ENCODE results near the gene FOXO1.

FOXO1 gene

GRCh38 chr13:40559915-40560314 is 106.5 kb downstream of the FOXO1 start:
- TF ChIP-seq, protein P1, sequence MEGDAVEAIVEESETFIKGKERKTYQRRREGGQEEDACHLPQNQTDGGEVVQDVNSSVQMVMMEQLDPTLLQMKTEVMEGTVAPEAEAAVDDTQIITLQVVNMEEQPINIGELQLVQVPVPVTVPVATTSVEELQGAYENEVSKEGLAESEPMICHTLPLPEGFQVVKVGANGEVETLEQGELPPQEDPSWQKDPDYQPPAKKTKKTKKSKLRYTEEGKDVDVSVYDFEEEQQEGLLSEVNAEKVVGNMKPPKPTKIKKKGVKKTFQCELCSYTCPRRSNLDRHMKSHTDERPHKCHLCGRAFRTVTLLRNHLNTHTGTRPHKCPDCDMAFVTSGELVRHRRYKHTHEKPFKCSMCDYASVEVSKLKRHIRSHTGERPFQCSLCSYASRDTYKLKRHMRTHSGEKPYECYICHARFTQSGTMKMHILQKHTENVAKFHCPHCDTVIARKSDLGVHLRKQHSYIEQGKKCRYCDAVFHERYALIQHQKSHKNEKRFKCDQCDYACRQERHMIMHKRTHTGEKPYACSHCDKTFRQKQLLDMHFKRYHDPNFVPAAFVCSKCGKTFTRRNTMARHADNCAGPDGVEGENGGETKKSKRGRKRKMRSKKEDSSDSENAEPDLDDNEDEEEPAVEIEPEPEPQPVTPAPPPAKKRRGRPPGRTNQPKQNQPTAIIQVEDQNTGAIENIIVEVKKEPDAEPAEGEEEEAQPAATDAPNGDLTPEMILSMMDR (IDR thresholded peaks at IDR 0.05; ENCODE audit: insufficient read depth, low read length, poor library complexity, severe bottlenecking): no peak
- DNase-seq (ENCODE audit: extremely low read depth, insufficient read length): no peak
- Histone ChIP-seq H3K36me3 (ENCODE audit: control insufficient read depth, insufficient read depth, low read length) (peaks cover 4% of the 10 kb centered on the region; the same call in 1 of the 2 replicates), H3K27me3 (replicated peaks; ENCODE audit: control insufficient read depth, insufficient read depth, low read length) (no peaks in the 10 kb centered on the region), H3K4me3 (replicated peaks; ENCODE audit: low read depth, low read length) (no peak overlapping the region)

- TF ChIP-seq, protein P1 (IDR thresholded peaks at IDR 0.05; ENCODE audit: insufficient read depth, low read length, poor library complexity, severe bottlenecking): no peak
- Histone ChIP-seq H3K36me3 (ENCODE audit: control insufficient read depth, insufficient read depth, low read length) (peaks cover 4% of the 10 kb centered on the region; the same call in 1 of the 2 replicates), H3K4me3 (replicated peaks; ENCODE audit: low read depth, low read length) (no peak overlapping the region), H3K27me3 (replicated peaks; ENCODE audit: control insufficient read depth, insufficient read depth, low read length) (no peaks in the 10 kb centered on the region)
- no peak for DNase-seq (ENCODE audit: extremely low read depth, insufficient read length)
These were observed 107.8 kb downstream of the FOXO1 start for GRCh38 chr13:40558656-40559055.

- no peaks in the 10 kb centered on the region for H3K27me3 ChIP-seq (replicated peaks; ENCODE audit: control insufficient read depth, insufficient read depth, low read length)
- H3K36me3 ChIP-seq (ENCODE audit: control insufficient read depth, insufficient read depth, low read length): peaks cover 4% of the 10 kb centered on the region; the same call in 1 of the 2 replicates
- TF ChIP-seq, protein P1 (IDR thresholded peaks at IDR 0.05; ENCODE audit: insufficient read depth, low read length, poor library complexity, severe bottlenecking): no peak
- no peak for DNase-seq (ENCODE audit: extremely low read depth, insufficient read length)
- no peak overlapping the region for H3K4me3 ChIP-seq (replicated peaks; ENCODE audit: low read depth, low read length)
These were observed 110.0 kb downstream of the FOXO1 start for GRCh38 chr13:40556453-40556852.

- DNase-seq (ENCODE audit: extremely low read depth, insufficient read length): no peak
- TF ChIP-seq, protein P1 (IDR thresholded peaks at IDR 0.05; ENCODE audit: insufficient read depth, low read length, poor library complexity, severe bottlenecking): no peak
- Histone ChIP-seq H3K4me3 (replicated peaks; ENCODE audit: low read depth, low read length) (no peak overlapping the region), H3K36me3 (ENCODE audit: control insufficient read depth, insufficient read depth, low read length) (peaks cover 2% of the 10 kb centered on the region; the same call in 1 of the 2 replicates), H3K27me3 (replicated peaks; ENCODE audit: control insufficient read depth, insufficient read depth, low read length) (no peaks in the 10 kb centered on the region)
These were observed 113.1 kb downstream of the FOXO1 start for GRCh38 chr13:40553356-40553755.

GRCh38 chr13:40552895-40553294 is 113.5 kb downstream of the FOXO1 start:
- H3K4me3 ChIP-seq (replicated peaks; ENCODE audit: low read depth, low read length): no peak overlapping the region
- H3K36me3 ChIP-seq (ENCODE audit: control insufficient read depth, insufficient read depth, low read length): peaks cover 2% of the 10 kb centered on the region; the same call in 1 of the 2 replicates
- DNase-seq (ENCODE audit: extremely low read depth, insufficient read length): no peak
- TF ChIP-seq, protein P1 (IDR thresholded peaks at IDR 0.05; ENCODE audit: insufficient read depth, low read length, poor library complexity, severe bottlenecking): no peak
- no peaks in the 10 kb centered on the region for H3K27me3 ChIP-seq (replicated peaks; ENCODE audit: control insufficient read depth, insufficient read depth, low read length)

GRCh38 chr13:40550130-40550529 is 116.3 kb downstream of the FOXO1 start:
- no peaks in the 10 kb centered on the region; the same call in 1 of the 2 replicates for H3K36me3 ChIP-seq (ENCODE audit: control insufficient read depth, insufficient read depth, low read length)
- H3K4me3 ChIP-seq (replicated peaks; ENCODE audit: low read depth, low read length): no peak overlapping the region
- H3K27me3 ChIP-seq (replicated peaks; ENCODE audit: control insufficient read depth, insufficient read depth, low read length): no peaks in the 10 kb centered on the region
- DNase-seq (ENCODE audit: extremely low read depth, insufficient read length): no peak
- TF ChIP-seq, protein P1 (IDR thresholded peaks at IDR 0.05; ENCODE audit: insufficient read depth, low read length, poor library complexity, severe bottlenecking): no peak
